Measurements from ENCODE around the gene PPID.

Gene PPID

GRCh38 chr4:158681629-158682028, 41.6 kb downstream of the PPID start:
- no peak for TF ChIP-seq CTCF (IDR thresholded peaks at IDR 0.05; ENCODE audit: low read depth, low read length, missing control alignments)
- no peak for DNase-seq (ENCODE audit: low read depth)
- no peak overlapping the region for H3K4me3 ChIP-seq (ENCODE audit: low read depth, low read length)

GRCh38 chr4:158678767-158679166, 44.4 kb downstream of the PPID start:
- DNase-seq (ENCODE audit: low read depth) = no peak
- no peak for TF ChIP-seq CTCF (IDR thresholded peaks at IDR 0.05; ENCODE audit: low read depth, low read length, missing control alignments)
- H3K4me3 ChIP-seq (ENCODE audit: low read depth, low read length) = no peak overlapping the region

GRCh38 chr4:158676076-158676475, 47.1 kb downstream of the PPID start:
- no peak overlapping the region for H3K4me3 ChIP-seq (ENCODE audit: low read depth, low read length)
- TF ChIP-seq CTCF (IDR thresholded peaks at IDR 0.05; ENCODE audit: low read depth, low read length, missing control alignments) = no peak
- no peak for DNase-seq (ENCODE audit: low read depth)

- TF ChIP-seq CTCF (IDR thresholded peaks at IDR 0.05; ENCODE audit: low read depth, low read length, missing control alignments) = no peak
- H3K4me3 ChIP-seq (ENCODE audit: low read depth, low read length) = no peak overlapping the region
- DNase-seq (ENCODE audit: low read depth) = no peak
These were observed 49.6 kb downstream of the PPID start for GRCh38 chr4:158673633-158674032.

GRCh38 chr4:158671915-158672806, 51.0 kb downstream of the PPID start, which contains the start of gene ETFDH:
Gene ETFDH (plus strand): TSS chr4:158672296. CDS start chr4:158672457, 161 bp downstream.
- peak within 1 kb of the TSS; percentile 77 for H3K4me3 ChIP-seq (ENCODE audit: low read depth, low read length)
- peak; percentile 98 for DNase-seq (ENCODE audit: low read depth)
- peak; percentile 64 for TF ChIP-seq CTCF (IDR thresholded peaks at IDR 0.05; ENCODE audit: low read depth, low read length, missing control alignments)

- DNase-seq (ENCODE audit: low read depth) = no peak
- no peak for TF ChIP-seq CTCF (IDR thresholded peaks at IDR 0.05; ENCODE audit: low read depth, low read length, missing control alignments)
- H3K4me3 ChIP-seq (ENCODE audit: low read depth, low read length) = peak within 1 kb of the TSS; percentile 77
These were observed 51.6 kb downstream of the PPID start, which contains the start of gene C4orf46 for GRCh38 chr4:158671665-158671914. Gene C4orf46 (minus strand): TSS chr4:158671887. CDS start chr4:158671801, 86 bp downstream.

Data from GM12864 (cell line).